GM12874 (cell line): Measurements from ENCODE around the gene FLRT2.

ENCODE experiments used
- TF ChIP-seq, protein P1 (sequence below): IDR thresholded peaks from 2 replicates; pipeline ENCODE4 v1.5.1; 2011; ENCODE audit warnings: low read depth, mild to moderate bottlenecking, control low read depth, low read length, moderate library complexity; ENCODE audit not compliant: insufficient read depth

The FLRT2 gene

GRCh38 chr14:85566603-85567002 lies 36.7 kb downstream of the FLRT2 start:
- TF ChIP-seq, protein P1, sequence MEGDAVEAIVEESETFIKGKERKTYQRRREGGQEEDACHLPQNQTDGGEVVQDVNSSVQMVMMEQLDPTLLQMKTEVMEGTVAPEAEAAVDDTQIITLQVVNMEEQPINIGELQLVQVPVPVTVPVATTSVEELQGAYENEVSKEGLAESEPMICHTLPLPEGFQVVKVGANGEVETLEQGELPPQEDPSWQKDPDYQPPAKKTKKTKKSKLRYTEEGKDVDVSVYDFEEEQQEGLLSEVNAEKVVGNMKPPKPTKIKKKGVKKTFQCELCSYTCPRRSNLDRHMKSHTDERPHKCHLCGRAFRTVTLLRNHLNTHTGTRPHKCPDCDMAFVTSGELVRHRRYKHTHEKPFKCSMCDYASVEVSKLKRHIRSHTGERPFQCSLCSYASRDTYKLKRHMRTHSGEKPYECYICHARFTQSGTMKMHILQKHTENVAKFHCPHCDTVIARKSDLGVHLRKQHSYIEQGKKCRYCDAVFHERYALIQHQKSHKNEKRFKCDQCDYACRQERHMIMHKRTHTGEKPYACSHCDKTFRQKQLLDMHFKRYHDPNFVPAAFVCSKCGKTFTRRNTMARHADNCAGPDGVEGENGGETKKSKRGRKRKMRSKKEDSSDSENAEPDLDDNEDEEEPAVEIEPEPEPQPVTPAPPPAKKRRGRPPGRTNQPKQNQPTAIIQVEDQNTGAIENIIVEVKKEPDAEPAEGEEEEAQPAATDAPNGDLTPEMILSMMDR: no peak

GRCh38 chr14:85572011-85572410 lies 42.1 kb downstream of the FLRT2 start:
- TF ChIP-seq, protein P1: no peak

DNA sequence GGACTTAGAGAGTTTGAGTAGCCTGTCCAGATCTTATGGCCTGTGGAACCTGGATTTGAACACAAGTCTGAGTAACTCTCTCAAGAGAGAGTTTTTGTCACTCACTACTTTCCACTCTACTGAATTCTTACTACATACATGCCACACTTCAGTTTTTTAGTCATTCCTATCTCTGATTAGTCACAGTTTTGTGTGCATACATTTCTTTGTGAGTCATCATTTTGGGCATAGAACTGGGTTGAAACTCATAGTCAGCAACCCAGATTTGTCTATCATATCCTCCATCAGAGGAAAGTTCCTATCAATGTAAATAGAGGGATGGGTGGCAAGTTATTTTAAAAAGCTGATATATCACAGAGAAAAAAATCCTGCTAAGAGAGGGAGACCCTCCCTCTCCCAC lies 42.9 kb downstream of the FLRT2 start:
- TF ChIP-seq, protein P1: no peak

DNA sequence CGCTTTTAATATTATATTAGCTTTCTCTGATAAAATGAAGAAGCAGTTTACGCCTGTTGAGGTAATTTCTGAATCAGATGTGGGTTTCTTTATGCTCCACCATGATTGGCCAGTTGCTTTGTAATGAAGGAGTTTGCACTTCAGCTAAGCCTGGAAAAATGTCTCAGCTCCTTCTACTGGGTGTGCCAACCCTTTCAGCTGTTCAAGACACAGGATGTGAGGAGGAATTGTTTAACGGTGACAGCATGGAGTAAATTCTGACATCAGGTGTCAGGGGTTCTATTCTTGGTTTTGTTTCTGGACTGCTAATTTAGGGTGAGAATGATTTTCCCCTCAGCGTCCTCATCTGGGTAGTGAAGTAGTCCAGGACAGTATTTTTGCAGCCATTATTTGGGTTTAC lies 43.5 kb downstream of the FLRT2 start:
- TF ChIP-seq, protein P1: no peak

GRCh38 chr14:85574853-85575616 lies 45.1 kb downstream of the FLRT2 start:
- TF ChIP-seq, protein P1: no peak

DNA sequence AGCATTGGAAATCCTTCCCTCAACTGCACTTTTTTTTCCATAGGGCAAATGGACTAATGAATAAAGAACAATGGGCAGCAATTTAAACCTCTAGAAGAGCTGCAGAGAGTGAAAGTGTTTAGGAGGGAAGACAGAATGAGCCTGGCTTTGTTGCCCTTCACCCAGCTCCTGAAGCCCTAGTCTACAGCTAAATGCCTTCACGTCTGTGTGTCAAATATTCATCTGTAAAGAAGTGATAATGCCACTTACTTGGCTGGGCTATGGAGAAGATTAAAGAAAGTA lies 45.6 kb downstream of the FLRT2 start:
- TF ChIP-seq, protein P1: no peak

- TF ChIP-seq, protein P1: no peak
Observed at GRCh38 chr14:85576218-85576617, 46.3 kb downstream of the FLRT2 start.
